Tibial nerve (tissue), 4 donors: ENCODE measurements around the gene MBP.

Source experiments
- EP300 ChIP-seq, 2 donors: sonication (generic); formaldehyde crosslinking; IDR thresholded peaks; one replicate each; pipeline ENCODE4 v1.6.1; 2017; ENCODE audit warnings: antibody characterized with exemption in 2 of 2, mild to moderate bottlenecking in 1 of 2
- POLR2A ChIP-seq, 2 donors: fragments of 450-650 bp; IDR thresholded peaks; one replicate each; pipeline ENCODE4 v1.6.1; 2017; ENCODE audit warnings: antibody characterized with exemption in 2 of 2, mild to moderate bottlenecking in 2 of 2, moderate library complexity in 2 of 2
- TF ChIP-seq, protein P1 (sequence below), 5 experiments: fragments of 200-600 bp in 3 of 5; fragments of 450-650 bp in 2 of 5; sonication (generic) in 3 of 5; IDR thresholded peaks; one replicate each; pipeline ENCODE4 v1.5.1; 2016 to 2019; ENCODE audit warnings: antibody characterized with exemption in 5 of 5, mild to moderate bottlenecking in 3 of 5, moderate library complexity in 2 of 5

DNA sequence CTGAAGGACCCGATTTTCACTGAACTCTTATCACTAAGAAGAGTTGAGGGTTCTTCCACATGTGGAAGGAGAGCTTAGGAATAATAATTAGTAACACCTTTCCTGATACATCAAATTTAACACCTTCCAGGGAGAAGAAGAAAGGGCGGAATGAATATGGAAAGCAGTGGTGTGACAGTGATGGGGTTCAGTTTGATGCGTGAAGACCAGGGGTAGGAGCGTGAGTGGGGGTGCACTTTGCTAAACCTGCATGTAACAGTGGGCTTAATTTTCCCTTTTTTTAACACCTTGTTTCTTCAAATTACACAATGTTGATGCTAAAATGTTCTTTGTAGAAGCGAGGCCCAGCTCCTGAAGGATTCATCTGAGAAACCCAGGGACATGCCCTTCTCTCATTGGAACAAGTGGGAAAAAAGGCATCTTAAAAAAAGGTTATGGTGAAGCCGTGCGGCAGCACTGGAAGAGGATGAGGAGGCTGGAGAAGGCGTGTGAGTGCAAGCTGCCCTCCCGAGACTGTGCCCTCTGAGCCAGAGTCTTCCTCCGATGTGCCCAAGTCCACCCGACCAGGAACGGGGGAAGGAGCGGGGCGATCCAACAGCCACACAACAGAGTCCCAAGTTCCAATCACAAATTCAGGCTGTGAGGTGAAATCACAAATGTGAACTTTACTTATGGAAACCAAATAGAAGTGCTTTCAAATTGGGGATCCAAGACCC, 80.8 kb downstream of the MBP start:
- TF ChIP-seq EP300 (IDR thresholded peaks at IDR 0.05) (no peak), POLR2A (IDR thresholded peaks at IDR 0.05) (no peak)
- TF ChIP-seq, protein P1, sequence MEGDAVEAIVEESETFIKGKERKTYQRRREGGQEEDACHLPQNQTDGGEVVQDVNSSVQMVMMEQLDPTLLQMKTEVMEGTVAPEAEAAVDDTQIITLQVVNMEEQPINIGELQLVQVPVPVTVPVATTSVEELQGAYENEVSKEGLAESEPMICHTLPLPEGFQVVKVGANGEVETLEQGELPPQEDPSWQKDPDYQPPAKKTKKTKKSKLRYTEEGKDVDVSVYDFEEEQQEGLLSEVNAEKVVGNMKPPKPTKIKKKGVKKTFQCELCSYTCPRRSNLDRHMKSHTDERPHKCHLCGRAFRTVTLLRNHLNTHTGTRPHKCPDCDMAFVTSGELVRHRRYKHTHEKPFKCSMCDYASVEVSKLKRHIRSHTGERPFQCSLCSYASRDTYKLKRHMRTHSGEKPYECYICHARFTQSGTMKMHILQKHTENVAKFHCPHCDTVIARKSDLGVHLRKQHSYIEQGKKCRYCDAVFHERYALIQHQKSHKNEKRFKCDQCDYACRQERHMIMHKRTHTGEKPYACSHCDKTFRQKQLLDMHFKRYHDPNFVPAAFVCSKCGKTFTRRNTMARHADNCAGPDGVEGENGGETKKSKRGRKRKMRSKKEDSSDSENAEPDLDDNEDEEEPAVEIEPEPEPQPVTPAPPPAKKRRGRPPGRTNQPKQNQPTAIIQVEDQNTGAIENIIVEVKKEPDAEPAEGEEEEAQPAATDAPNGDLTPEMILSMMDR (IDR thresholded peaks at IDR 0.05), result no peak
